ENCODE data around the gene ST6GALNAC1. TPM values are rescaled to one million over a fixed set of nuclear protein-coding genes. Genes with fewer than 3 reads are reported as not detected.
A peak's percentile ranks its signal among the peaks of the same experiment; 100 is the strongest.

ST6GALNAC1 gene, protein sequence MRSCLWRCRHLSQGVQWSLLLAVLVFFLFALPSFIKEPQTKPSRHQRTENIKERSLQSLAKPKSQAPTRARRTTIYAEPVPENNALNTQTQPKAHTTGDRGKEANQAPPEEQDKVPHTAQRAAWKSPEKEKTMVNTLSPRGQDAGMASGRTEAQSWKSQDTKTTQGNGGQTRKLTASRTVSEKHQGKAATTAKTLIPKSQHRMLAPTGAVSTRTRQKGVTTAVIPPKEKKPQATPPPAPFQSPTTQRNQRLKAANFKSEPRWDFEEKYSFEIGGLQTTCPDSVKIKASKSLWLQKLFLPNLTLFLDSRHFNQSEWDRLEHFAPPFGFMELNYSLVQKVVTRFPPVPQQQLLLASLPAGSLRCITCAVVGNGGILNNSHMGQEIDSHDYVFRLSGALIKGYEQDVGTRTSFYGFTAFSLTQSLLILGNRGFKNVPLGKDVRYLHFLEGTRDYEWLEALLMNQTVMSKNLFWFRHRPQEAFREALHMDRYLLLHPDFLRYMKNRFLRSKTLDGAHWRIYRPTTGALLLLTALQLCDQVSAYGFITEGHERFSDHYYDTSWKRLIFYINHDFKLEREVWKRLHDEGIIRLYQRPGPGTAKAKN
- total RNA-seq (8.5 TPM), polyA plus RNA-seq (1 to 10 TPM in 3 of 4 donors, under 1 TPM in 1; 0.33 to 3.7 (median 1.9) TPM)

DNA sequence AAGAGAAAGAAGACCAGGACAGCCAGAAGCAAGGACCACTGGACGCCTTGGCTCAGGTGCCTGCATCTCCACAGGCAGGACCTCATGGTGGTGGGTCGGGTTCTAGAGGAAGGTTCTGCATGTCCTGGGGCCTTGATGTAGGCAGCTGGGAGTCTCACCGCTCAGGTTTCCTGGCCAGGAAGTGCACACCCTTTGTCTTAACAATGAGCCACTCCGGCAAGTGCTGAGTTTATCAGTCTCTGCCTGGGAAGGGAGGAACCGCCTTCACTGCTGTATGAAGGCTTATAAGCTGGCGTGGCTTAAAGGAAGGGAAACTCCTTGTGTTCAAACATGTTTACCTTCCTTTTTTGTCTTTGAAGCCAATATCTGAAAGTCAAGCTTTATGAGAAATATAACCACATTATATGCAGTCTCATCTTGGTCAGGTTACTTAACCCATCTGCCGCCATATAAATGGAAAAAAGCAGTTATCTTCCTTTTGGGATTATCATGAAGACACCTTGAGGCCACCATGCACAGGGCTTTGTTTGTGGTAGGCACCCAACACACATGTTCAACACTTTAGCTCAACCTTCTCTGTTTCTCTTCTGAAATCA is at the start of gene ST6GALNAC1:
Gene ST6GALNAC1, minus strand, starts transcription at position 205 of the 596 bp plus-strand sequence. Its CDS starts 119 bp downstream, at position 86.
- ATAC-seq (ENCODE audit: low read depth in 2 of 2) (peak; percentile 53 to 73), DNase-seq (peak in 2 of 3 donors; percentile 3 to 74)
- peak within 1 kb of the TSS in 2 of 4 donors; percentile 19 to 80 for H3K4me3 Mint-ChIP-seq
- H3K9me3 Mint-ChIP-seq: peaks cover 0 to 7% (median 2%) of the 10 kb centered on the region in 7 donors
- peaks cover 9% of the 10 kb centered on the region for H3K27me3 ChIP-seq (ENCODE audit: control insufficient read depth, insufficient read depth, low read length)
- H3K4me1 ChIP-seq (ENCODE audit: control insufficient read depth, insufficient read depth, low read length, poor library complexity, severe bottlenecking): peaks cover 9% of the 10 kb centered on the region
- H3K36me3 ChIP-seq (ENCODE audit: control insufficient read depth, insufficient read depth, low read length): no peaks in the 10 kb centered on the region
- peaks cover 24% of the 10 kb centered on the region for H3K27me3 Mint-ChIP-seq
- H3K9me3 ChIP-seq (ENCODE audit: control insufficient read depth in 2 of 2, low read length in 2 of 2): peaks cover 10 to 15% of the 10 kb centered on the region in 2 experiments
- H3K4me3 ChIP-seq (ENCODE audit: low read depth, low read length): no peak within 1 kb of the TSS
- peaks cover 11 to 21% (median 12%) of the 10 kb centered on the region in 4 donors for H3K4me1 Mint-ChIP-seq
- H3K27ac Mint-ChIP-seq: peak within 1 kb of the TSS in 1 of 3 donors; percentile 44
- no peak within 1 kb of the TSS for H3K27ac ChIP-seq (ENCODE audit: insufficient read depth, low read length, poor library complexity, severe bottlenecking)
- peaks cover 4% of the 10 kb centered on the region for H3K36me3 Mint-ChIP-seq

GRCh38 chr17:76691379-76692191 is 48.0 kb upstream of the ST6GALNAC1 start:
- DNase-seq (no peak), ATAC-seq (ENCODE audit: low read depth in 2 of 2) (no peak)
- Mint-ChIP-seq H3K27ac (no peak overlapping the region), H3K9me3 (no peaks in the 10 kb centered on the region), H3K36me3 (no peaks in the 10 kb centered on the region), H3K4me3 (no peak overlapping the region), H3K4me1 (peaks cover 0 to 8% (median 1%) of the 10 kb centered on the region in 4 donors), H3K27me3 (no peaks in the 10 kb centered on the region)
- H3K9me3 ChIP-seq (ENCODE audit: control insufficient read depth in 2 of 2, low read length in 2 of 2): no peaks in the 10 kb centered on the region
- H3K27me3 ChIP-seq (ENCODE audit: control insufficient read depth, insufficient read depth, low read length): no peaks in the 10 kb centered on the region
- no peak overlapping the region for H3K27ac ChIP-seq (ENCODE audit: insufficient read depth, low read length, poor library complexity, severe bottlenecking)
- H3K4me1 ChIP-seq (ENCODE audit: control insufficient read depth, insufficient read depth, low read length, poor library complexity, severe bottlenecking): no peaks in the 10 kb centered on the region
- H3K36me3 ChIP-seq (ENCODE audit: control insufficient read depth, insufficient read depth, low read length): no peaks in the 10 kb centered on the region
- H3K4me3 ChIP-seq (ENCODE audit: low read depth, low read length): no peak overlapping the region

DNA sequence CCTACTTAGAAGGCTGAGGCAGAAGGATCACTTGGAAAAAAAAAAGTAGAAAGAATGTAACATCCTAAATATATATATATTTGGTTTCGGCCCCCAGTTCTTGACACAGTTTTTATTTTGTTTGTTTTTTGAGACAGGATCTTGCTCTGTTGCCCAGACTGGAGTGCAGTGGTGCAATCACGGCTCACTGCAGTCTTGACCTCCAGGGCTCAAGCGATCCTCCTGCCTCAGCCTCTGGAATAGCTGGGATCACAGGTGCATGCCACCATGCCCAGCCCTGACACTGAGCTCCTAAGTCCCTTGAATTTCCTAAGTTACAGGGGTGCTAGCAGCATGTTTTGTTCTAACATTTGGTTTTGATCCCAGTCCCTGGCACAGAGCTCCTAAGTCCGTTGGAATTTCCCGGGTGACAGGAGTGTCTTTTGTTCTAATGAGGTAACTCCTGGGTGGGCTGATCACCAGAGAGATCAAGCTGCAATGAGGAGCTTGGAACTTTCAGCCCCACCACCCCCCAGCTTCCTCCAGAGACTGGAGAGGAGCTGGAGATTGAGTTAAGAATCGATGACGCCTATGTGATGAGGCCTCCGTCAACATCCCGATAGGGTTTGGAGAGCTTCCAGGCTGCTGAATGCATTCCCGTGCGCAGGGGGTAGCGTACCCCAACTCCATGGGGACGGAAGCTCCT is 47.2 kb upstream of the ST6GALNAC1 start:
- H3K4me3 ChIP-seq (ENCODE audit: low read depth, low read length): no peak overlapping the region
- no peaks in the 10 kb centered on the region for H3K9me3 ChIP-seq (ENCODE audit: control insufficient read depth in 2 of 2, low read length in 2 of 2)
- ATAC-seq (ENCODE audit: low read depth in 2 of 2): no peak
- no peak for DNase-seq
- no peak overlapping the region for H3K27ac ChIP-seq (ENCODE audit: insufficient read depth, low read length, poor library complexity, severe bottlenecking)
- H3K36me3 Mint-ChIP-seq: no peaks in the 10 kb centered on the region
- H3K27me3 Mint-ChIP-seq: no peaks in the 10 kb centered on the region
- no peaks in the 10 kb centered on the region for H3K9me3 Mint-ChIP-seq
- H3K4me3 Mint-ChIP-seq: no peak overlapping the region
- no peak overlapping the region for H3K27ac Mint-ChIP-seq
- peaks cover 0 to 6% (median 1%) of the 10 kb centered on the region in 4 donors for H3K4me1 Mint-ChIP-seq
- H3K4me1 ChIP-seq (ENCODE audit: control insufficient read depth, insufficient read depth, low read length, poor library complexity, severe bottlenecking): no peaks in the 10 kb centered on the region
- H3K27me3 ChIP-seq (ENCODE audit: control insufficient read depth, insufficient read depth, low read length): no peaks in the 10 kb centered on the region
- H3K36me3 ChIP-seq (ENCODE audit: control insufficient read depth, insufficient read depth, low read length): no peaks in the 10 kb centered on the region

DNA sequence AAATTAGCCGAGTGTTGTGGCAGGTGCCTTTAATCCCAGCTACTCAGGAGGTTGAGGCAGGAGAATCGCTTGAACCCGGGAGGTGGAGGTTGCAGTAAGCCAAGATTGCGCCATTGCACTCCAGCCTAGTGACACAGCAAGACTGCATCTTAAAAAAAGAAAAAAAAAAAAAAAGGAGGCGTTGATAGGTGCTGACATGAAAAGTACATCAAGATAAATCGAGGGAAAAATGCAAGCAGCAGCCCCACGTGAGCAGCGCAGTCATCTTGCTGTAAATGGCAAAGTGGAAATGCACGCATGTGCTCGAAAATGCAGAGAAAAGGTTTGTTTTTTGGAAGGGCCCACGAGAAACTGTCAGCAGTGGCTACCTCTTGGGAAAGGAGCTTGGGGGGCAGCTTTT is 46.3 kb upstream of the ST6GALNAC1 start:
- Histone ChIP-seq H3K4me1 (ENCODE audit: control insufficient read depth, insufficient read depth, low read length, poor library complexity, severe bottlenecking) (no peaks in the 10 kb centered on the region), H3K27ac (ENCODE audit: insufficient read depth, low read length, poor library complexity, severe bottlenecking) (no peak overlapping the region), H3K36me3 (ENCODE audit: control insufficient read depth, insufficient read depth, low read length) (no peaks in the 10 kb centered on the region), H3K9me3 (ENCODE audit: control insufficient read depth in 2 of 2, low read length in 2 of 2) (no peaks in the 10 kb centered on the region), H3K4me3 (ENCODE audit: low read depth, low read length) (no peak overlapping the region), H3K27me3 (ENCODE audit: control insufficient read depth, insufficient read depth, low read length) (no peaks in the 10 kb centered on the region)
- DNase-seq (no peak), ATAC-seq (ENCODE audit: low read depth in 2 of 2) (no peak)
- no peaks in the 10 kb centered on the region for H3K9me3 Mint-ChIP-seq
- H3K4me3 Mint-ChIP-seq: no peak overlapping the region
- H3K4me1 Mint-ChIP-seq: no peaks in the 10 kb centered on the region
- H3K27ac Mint-ChIP-seq: no peak overlapping the region
- H3K36me3 Mint-ChIP-seq: no peaks in the 10 kb centered on the region
- no peaks in the 10 kb centered on the region for H3K27me3 Mint-ChIP-seq

GRCh38 chr17:76688165-76688622 is 44.6 kb upstream of the ST6GALNAC1 start:
- ATAC-seq (ENCODE audit: low read depth in 2 of 2): no peak

GRCh38 chr17:76687298-76688164 is 44.0 kb upstream of the ST6GALNAC1 start:
- Mint-ChIP-seq H3K9me3 (no peaks in the 10 kb centered on the region), H3K36me3 (no peaks in the 10 kb centered on the region), H3K27me3 (no peaks in the 10 kb centered on the region), H3K27ac (no peak overlapping the region), H3K4me1 (no peaks in the 10 kb centered on the region), H3K4me3 (no peak overlapping the region)
- Histone ChIP-seq H3K4me1 (ENCODE audit: control insufficient read depth, insufficient read depth, low read length, poor library complexity, severe bottlenecking) (no peaks in the 10 kb centered on the region), H3K4me3 (ENCODE audit: low read depth, low read length) (no peak overlapping the region), H3K9me3 (ENCODE audit: control insufficient read depth in 2 of 2, low read length in 2 of 2) (no peaks in the 10 kb centered on the region), H3K36me3 (ENCODE audit: control insufficient read depth, insufficient read depth, low read length) (no peaks in the 10 kb centered on the region), H3K27me3 (ENCODE audit: control insufficient read depth, insufficient read depth, low read length) (no peaks in the 10 kb centered on the region), H3K27ac (ENCODE audit: insufficient read depth, low read length, poor library complexity, severe bottlenecking) (no peak overlapping the region)
- DNase-seq: no peak
- no peak for ATAC-seq (ENCODE audit: low read depth in 2 of 2)

More at GRCh38 chr17:76688165-76688622, 44.6 kb upstream of the ST6GALNAC1 start:
- Histone ChIP-seq H3K9me3 (ENCODE audit: control insufficient read depth in 2 of 2, low read length in 2 of 2) (no peaks in the 10 kb centered on the region), H3K4me3 (ENCODE audit: low read depth, low read length) (no peak overlapping the region), H3K36me3 (ENCODE audit: control insufficient read depth, insufficient read depth, low read length) (no peaks in the 10 kb centered on the region), H3K4me1 (ENCODE audit: control insufficient read depth, insufficient read depth, low read length, poor library complexity, severe bottlenecking) (no peaks in the 10 kb centered on the region), H3K27ac (ENCODE audit: insufficient read depth, low read length, poor library complexity, severe bottlenecking) (no peak overlapping the region), H3K27me3 (ENCODE audit: control insufficient read depth, insufficient read depth, low read length) (no peaks in the 10 kb centered on the region)
- H3K27me3 Mint-ChIP-seq: no peaks in the 10 kb centered on the region
- no peaks in the 10 kb centered on the region for H3K36me3 Mint-ChIP-seq
- DNase-seq: no peak
- H3K4me1 Mint-ChIP-seq: no peaks in the 10 kb centered on the region
- H3K27ac Mint-ChIP-seq: no peak overlapping the region
- no peak overlapping the region for H3K4me3 Mint-ChIP-seq
- no peaks in the 10 kb centered on the region for H3K9me3 Mint-ChIP-seq

Data from CD4-positive, CD25-positive, alpha-beta regulatory T cell (primary cell).